AG09319 (cell line): ENCODE data around the gene NOL4L.

Experiments
- DNase-seq: peaks from one replicate; pipeline ENCODE4 v3.0.0-alpha.2; 2010; ENCODE audit warnings: low read depth; ENCODE audit errors: extremely low read depth
- TF ChIP-seq, protein P1 (sequence below): IDR thresholded peaks from 2 replicates; pipeline ENCODE4 v1.5.1; 2011; ENCODE audit warnings: low read depth, mild to moderate bottlenecking, inconsistent platforms, low read length, moderate library complexity

The NOL4L gene

DNA sequence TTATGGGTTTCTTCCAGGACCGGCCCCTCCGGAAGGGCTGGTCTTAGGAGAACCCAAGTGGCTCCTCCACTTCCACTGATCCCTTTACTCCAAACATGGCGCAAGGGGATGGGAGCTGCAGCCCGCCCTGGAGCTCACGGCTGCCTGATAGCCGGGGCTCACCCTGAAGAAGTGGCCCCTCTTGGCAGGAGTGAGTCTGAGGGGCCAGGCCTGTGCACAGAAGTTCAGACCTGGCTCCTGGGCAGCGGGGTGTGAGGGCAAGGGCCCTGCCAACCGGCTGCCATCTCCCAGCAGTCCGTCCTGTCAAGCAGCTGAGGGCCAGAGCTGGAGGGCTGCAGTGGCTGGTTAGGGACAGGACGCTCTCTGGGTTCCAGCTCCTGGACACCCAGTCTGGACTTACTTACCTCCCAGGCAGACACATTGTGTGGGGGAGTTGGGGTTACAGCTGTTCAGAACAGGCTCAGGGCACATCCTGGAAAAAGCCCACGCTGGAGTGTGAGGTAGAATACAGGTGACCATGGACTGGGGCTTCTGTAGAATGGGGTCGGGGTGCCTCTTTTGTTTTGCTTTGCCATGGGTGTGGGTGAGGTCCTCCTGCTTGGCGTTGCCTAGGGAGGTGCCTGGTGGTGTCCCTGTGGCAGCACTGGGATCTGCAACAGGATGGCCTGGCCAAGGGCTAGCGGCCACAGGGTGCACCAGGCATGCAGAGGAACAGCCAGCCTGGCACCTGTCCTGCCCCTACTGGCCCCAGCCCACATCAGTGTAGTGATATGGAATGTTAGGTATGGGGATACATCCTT is 138.6 kb downstream of the NOL4L start:
- TF ChIP-seq, protein P1, sequence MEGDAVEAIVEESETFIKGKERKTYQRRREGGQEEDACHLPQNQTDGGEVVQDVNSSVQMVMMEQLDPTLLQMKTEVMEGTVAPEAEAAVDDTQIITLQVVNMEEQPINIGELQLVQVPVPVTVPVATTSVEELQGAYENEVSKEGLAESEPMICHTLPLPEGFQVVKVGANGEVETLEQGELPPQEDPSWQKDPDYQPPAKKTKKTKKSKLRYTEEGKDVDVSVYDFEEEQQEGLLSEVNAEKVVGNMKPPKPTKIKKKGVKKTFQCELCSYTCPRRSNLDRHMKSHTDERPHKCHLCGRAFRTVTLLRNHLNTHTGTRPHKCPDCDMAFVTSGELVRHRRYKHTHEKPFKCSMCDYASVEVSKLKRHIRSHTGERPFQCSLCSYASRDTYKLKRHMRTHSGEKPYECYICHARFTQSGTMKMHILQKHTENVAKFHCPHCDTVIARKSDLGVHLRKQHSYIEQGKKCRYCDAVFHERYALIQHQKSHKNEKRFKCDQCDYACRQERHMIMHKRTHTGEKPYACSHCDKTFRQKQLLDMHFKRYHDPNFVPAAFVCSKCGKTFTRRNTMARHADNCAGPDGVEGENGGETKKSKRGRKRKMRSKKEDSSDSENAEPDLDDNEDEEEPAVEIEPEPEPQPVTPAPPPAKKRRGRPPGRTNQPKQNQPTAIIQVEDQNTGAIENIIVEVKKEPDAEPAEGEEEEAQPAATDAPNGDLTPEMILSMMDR = no peak
- no peak for DNase-seq

DNA sequence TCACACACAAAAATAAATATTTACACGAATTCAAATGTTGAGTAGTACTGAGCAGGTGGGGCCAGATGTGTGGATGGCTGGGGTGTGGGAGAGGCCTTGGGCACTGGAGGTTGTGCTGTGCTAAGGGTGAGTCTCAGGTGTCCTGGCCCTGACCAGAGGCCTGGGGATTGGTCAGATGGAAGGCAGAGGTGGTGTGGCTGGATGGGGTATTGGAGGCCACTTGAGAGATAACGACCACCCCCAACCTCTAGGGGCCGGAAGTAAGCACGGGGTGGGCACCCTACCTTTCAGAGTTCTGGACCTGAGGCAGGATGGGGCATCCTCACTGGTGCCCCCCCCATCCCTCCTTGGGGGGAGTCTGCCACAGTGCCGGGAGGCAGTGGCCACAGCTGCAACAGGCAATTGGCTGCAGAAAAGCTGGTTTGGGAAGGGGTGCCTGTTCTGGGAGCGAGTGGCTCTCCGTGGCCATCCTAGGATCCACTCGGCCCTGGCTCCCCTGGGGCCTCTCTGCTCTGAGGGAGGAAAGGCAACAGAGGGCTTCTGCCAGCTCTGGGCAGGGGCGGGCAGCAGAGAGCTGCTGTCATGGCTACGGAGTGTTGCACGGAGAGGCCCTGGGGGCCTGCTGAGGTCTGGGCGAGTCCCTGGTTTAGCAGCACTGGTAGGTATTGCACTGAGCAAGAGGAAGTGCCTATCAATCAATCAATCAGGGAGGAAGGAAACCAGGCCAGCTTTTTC is 139.4 kb downstream of the NOL4L start:
- DNase-seq = no peak
- TF ChIP-seq, protein P1 = no peak

DNA sequence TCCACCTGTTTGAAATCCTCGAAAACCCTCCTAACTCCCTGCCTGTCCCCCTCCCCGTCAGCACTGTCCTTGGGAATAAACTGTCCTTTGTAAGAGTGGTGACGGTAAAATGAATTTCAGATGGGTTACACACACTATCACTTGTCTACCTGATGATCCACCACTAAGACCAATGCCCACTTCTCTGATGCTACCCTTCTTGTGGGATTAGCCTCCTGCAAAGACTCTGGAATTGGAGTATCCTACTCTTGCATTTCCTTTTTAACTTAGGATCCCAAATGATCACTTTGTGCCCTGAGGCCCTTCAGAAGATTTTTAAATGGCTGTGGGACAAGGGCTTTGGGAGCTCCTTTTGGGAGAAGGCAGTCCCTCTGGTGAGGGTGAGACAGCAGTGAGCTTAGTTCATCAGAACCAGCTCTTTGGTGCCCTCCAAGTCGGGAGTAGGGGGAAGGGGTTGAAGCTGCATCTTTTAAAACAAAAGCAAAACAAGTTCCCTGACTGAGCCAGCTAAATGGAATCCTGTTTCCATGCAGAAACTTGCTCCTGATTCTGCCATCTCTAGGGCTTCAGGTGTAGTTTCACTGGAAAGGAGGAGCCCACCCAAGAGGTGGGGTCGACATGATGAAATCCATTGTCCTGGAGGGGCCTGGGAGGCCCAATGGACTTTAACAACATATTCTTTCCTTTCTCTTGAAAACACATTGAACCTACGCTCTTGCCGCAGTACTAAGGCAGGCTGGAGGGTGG is 140.5 kb downstream of the NOL4L start:
- TF ChIP-seq, protein P1 = no peak
- no peak for DNase-seq

DNA sequence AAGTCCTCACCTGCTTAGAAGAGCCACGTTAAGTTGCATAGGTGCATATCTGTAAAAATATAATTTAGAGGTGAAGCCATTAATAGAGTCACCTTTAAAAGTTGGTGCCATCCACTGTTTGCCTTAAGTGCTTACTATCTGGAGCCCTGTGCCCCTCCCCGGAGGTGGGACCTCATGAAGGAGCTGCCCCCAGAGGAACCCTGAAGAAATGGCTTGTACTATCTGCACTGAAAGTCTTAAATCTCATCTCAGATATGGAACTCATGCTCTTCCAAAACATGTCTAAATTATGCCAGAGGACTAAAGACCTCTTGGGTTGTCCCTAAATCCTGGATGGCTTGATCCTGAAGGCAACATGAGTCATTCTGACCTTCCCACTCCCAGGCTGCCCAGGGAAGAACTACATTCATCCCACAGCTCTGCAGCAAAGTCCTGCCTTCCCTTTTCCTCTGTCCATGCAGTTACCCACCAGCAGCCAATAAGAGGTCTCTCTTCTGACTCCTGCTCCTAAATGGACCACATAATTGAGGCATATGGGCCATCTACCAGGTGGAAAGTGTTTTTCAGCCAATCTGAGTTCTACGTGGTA is 141.7 kb downstream of the NOL4L start:
- no peak for DNase-seq
- TF ChIP-seq, protein P1 = no peak

DNA sequence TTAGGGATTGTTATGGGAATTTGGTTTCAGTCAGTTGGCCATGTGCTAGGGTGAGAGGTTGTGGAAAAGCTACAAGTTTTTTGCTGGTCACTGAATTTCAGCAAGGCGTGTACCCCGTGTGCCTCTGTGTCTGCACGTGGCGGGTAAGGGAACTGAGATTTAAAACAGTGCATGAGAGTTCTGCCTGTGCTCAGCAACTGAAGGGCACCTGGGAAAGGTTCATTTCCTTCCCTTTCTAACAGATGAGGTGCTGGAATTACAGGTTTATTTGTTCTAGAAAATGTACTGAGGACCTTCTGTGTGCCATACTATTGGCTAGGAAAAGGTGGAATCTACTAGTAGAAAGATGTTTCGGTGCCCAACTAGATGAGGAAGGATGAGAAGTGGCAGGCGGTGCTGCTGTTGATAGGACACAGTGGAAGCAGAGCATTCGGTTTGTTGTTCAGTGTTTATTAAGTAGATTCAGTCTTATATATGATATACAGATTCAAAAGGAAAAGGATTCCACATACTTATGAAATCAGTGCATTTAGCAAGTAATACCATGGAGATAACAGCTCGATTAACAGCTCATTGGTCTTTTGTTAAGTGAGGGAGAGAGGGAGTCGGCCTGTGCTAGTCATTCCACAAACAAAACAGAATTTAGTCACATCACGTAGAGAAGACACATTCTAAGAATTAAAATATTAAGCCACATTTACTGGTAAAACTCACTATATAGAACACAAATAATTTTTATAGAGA is 142.3 kb downstream of the NOL4L start:
- no peak for DNase-seq
- TF ChIP-seq, protein P1 = no peak

DNA sequence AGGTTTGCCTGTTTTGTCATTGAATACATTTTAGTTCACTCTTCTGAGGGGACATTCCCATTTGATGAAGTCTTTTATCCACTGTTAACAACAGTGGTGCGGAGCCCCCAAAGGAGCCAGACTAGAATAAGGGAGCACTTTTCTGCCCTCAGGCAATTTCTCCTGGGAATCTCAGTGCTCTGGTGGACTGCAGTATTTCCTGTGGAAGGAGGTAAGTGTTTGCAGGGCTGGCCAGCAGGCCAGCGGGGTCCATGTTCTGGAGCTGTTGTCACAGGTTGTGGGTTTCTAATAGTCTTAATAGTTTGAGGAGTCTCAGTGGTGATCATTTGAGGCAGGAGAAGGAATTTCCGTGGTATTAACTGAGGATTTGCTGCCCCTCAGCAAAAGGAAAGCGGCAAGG is 143.5 kb downstream of the NOL4L start:
- TF ChIP-seq, protein P1 = no peak

More for the DNA sequence above, 143.5 kb downstream of the NOL4L start:
- DNase-seq = no peak
